Kidney (tissue), 14 donors: Measurements from ENCODE around the gene SH3RF3. TPM values are rescaled to one million over a fixed set of nuclear protein-coding genes. Genes with fewer than 3 reads are reported as not detected.

Experiments
- DNase-seq, 5 donors: peaks; one replicate each; pipeline ENCODE4 v3.0.0-alpha.2; 2013 to 2020
- FAIRE-seq: peaks from 2 replicates; lab custom pipeline; 2012; peaks lifted over from hg19 to GRCh38; lab: Jason Lieb, UNC
- H3K27ac ChIP-seq, 2 donors: one replicate each; pipeline ENCODE4 v1.7.0; 2013; ENCODE audit warnings: low read depth in 2 of 2, low read length in 2 of 2, inconsistent platforms in 1 of 2
- H3K27me3 ChIP-seq: one replicate; pipeline ENCODE4 v1.7.1; 2013; ENCODE audit warnings: low read length, inconsistent platforms; ENCODE audit not compliant: control insufficient read depth, insufficient read depth
- H3K36me3 ChIP-seq, 3 donors: one replicate each; pipeline versions ENCODE4 v1.7.0 to v1.7.1; 2013; ENCODE audit warnings: low read length in 3 of 3, control low read depth in 1 of 3, inconsistent platforms in 1 of 3; ENCODE audit not compliant: insufficient read depth in 3 of 3, control insufficient read depth in 2 of 3
- H3K4me1 ChIP-seq, 3 donors: one replicate each; pipeline versions ENCODE4 v1.7.0 to v1.7.1; 2013; ENCODE audit warnings: low read length in 3 of 3, inconsistent platforms in 1 of 3, low read depth in 1 of 3; ENCODE audit not compliant: control insufficient read depth in 2 of 3, insufficient read depth in 2 of 3
- H3K4me3 ChIP-seq, 3 donors: one replicate each; pipeline versions ENCODE4 v1.7.0 to v1.8.1; 2013; ENCODE audit warnings: low read length in 3 of 3, control low read depth in 1 of 3, inconsistent platforms in 1 of 3
- H3K9ac ChIP-seq, 3 donors: one replicate each; pipeline versions ENCODE4 v1.7.0 to v1.7.1; 2013; ENCODE audit warnings: low read length in 3 of 3, control low read depth in 1 of 3, inconsistent platforms in 1 of 3
- H3K9me3 ChIP-seq, 3 donors: one replicate each; pipeline versions ENCODE4 v1.7.0 to v1.7.1; 2013; ENCODE audit warnings: low read length in 3 of 3, control low read depth in 1 of 3, inconsistent platforms in 1 of 3; ENCODE audit not compliant: control insufficient read depth in 2 of 3, insufficient read depth in 1 of 3
- intact Hi-C: fragments of 100-400 bp; cut with DNase I; formaldehyde crosslinking; loops from one replicate; pipeline ENCODE4 v1.11.1; 2022
- polyA plus RNA-seq: library from polyadenylated mRNA; stranded (reverse); fragments of 350-450 nt; fragmentation: Illumina TruSeq; extraction: RNeasy Lipid Tissue Mini Kit (QIAGEN cat#74804); gene quantifications from one replicate; pipeline ENCODE4 v1.2.3, GENCODE V29; 2014; ENCODE audit warnings: low read depth, low replicate concordance; ENCODE audit not compliant: insufficient read depth
- total RNA-seq: library from RNA; stranded (reverse); fragmentation: NEBNext Ultra II Directional; extraction: Animal tissue kit (Norgen Biotek cat#: 25700); gene quantifications from one replicate; pipeline ENCODE4 v1.2.1, GENCODE V29; 2021
- TF ChIP-seq, protein P1 (sequence below): IDR thresholded peaks from 3 replicates; pipeline ENCODE4 v1.5.1; 2012; ENCODE audit warnings: mild to moderate bottlenecking, moderate library complexity, borderline replicate concordance; ENCODE audit not compliant: insufficient read depth; ENCODE audit errors: extremely low read depth
- donor health status: control.
- donor health status: control.
- donor health status: control.
- donor health status: control.
- donor health status: control.
- donor health status: DM: yes; HTN: yes; CAD: no.
- donor health status: Normal renal cell carcinoma (clear cell type).

The SH3RF3 gene
- total and polyA plus RNA-seq, 2 donors from 2014 or later = 1.7 to 10.7 TPM

DNA sequence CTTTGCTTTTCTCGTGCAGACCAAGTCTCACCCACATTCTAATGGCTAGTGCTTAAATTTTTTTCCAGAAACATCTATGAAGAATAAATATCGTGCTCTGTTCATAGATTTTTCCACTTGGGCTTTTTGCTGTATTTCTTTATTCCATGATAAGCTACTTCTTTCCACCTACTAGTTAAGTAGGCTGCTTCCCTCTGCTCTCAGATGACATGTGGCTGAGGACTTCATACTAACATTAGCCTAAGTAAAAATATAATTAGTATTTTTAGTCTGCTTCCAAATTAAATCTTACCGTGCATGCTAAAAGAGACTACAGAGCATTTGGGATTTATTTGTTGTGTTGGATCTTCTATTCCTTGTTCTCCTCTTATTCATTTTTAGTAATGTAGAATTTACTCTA is 102.4 kb downstream of the SH3RF3 start:
- intact Hi-C loops = no loop called here
- no peaks in the 10 kb centered on the region for H3K36me3 ChIP-seq
- no peak overlapping the region for H3K9ac ChIP-seq
- H3K4me1 ChIP-seq = no peaks in the 10 kb centered on the region
- FAIRE-seq = no peak
- H3K27ac ChIP-seq = no peak overlapping the region
- TF ChIP-seq, protein P1, sequence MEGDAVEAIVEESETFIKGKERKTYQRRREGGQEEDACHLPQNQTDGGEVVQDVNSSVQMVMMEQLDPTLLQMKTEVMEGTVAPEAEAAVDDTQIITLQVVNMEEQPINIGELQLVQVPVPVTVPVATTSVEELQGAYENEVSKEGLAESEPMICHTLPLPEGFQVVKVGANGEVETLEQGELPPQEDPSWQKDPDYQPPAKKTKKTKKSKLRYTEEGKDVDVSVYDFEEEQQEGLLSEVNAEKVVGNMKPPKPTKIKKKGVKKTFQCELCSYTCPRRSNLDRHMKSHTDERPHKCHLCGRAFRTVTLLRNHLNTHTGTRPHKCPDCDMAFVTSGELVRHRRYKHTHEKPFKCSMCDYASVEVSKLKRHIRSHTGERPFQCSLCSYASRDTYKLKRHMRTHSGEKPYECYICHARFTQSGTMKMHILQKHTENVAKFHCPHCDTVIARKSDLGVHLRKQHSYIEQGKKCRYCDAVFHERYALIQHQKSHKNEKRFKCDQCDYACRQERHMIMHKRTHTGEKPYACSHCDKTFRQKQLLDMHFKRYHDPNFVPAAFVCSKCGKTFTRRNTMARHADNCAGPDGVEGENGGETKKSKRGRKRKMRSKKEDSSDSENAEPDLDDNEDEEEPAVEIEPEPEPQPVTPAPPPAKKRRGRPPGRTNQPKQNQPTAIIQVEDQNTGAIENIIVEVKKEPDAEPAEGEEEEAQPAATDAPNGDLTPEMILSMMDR = no peak
- no peak for DNase-seq
- no peaks in the 10 kb centered on the region for H3K27me3 ChIP-seq
- H3K4me3 ChIP-seq = no peak overlapping the region
- H3K9me3 ChIP-seq = no peaks in the 10 kb centered on the region

DNA sequence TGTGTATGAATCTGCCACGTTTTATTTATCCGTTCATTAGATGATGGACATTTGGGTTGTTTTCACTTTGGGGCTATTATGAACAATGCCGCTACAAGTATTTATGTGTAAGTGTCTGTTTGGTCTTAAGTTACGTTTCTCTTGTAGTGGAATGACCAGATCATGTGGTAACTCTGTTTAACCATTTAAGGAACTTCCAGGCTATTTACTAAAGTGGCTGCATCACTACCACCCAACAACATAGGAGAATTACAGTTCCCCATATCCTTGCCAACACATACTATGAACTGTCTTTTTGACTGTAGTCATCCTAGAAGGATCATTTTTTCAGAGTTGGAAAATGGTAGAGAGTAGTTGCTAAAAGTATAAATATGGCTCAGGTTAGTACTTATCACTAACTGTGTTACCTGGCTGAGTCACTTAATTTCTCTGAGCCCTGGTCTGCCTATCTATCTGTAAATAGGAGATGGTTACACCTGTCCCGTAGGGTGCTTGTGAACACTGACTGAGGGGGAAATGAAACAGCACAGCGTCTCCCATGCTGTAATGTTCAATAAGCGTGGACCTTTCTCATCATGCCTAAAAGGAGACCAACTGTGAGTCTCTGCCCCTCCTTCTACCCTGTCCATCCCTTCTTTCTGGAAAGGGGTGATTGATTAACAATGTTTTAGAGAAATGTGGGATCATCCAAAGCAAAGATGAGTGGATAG is 103.1 kb downstream of the SH3RF3 start:
- intact Hi-C loops = no loop called here
- H3K27me3 ChIP-seq = no peaks in the 10 kb centered on the region
- TF ChIP-seq, protein P1 = no peak
- H3K36me3 ChIP-seq = no peaks in the 10 kb centered on the region
- H3K4me3 ChIP-seq = no peak overlapping the region
- DNase-seq (no peak), FAIRE-seq (no peak)
- H3K27ac ChIP-seq = no peak overlapping the region
- H3K9ac ChIP-seq = no peak overlapping the region
- no peaks in the 10 kb centered on the region for H3K9me3 ChIP-seq
- no peaks in the 10 kb centered on the region for H3K4me1 ChIP-seq

DNA sequence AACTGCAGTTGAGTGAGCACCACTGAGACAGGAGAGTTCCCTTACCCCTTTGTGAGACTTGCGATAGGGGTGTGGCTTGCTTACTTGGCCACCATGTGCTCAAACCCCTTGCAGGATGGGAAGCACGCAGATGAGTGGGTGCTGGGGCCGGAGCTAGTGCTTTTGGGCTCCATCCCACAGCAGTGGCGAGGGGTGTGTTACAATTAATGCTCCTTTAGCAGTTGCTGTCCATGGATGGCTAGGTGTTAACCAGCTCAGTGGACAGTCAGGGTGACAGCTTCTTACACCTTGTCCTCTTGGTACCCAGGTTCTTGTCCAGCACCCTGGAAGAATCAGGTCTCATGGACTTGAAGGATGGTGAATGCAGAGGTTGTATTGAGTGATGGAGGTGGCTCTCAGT is 103.9 kb downstream of the SH3RF3 start:
- Histone ChIP-seq H3K27ac (no peak overlapping the region), H3K36me3 (no peaks in the 10 kb centered on the region), H3K9me3 (no peaks in the 10 kb centered on the region), H3K9ac (no peak overlapping the region), H3K27me3 (no peaks in the 10 kb centered on the region), H3K4me1 (no peaks in the 10 kb centered on the region), H3K4me3 (no peak overlapping the region)
- no peak for DNase-seq
- no peak for FAIRE-seq
- TF ChIP-seq, protein P1 = no peak
- intact Hi-C loops = no loop called here

GRCh38 chr2:109233643-109234042 is 104.6 kb downstream of the SH3RF3 start:
- no peak overlapping the region for H3K9ac ChIP-seq
- H3K4me1 ChIP-seq = peaks cover 0 to 3% (median 0%) of the 10 kb centered on the region in 3 donors
- FAIRE-seq (no peak), DNase-seq (no peak)
- no peak overlapping the region for H3K27ac ChIP-seq
- no peaks in the 10 kb centered on the region for H3K9me3 ChIP-seq
- no peaks in the 10 kb centered on the region for H3K27me3 ChIP-seq
- H3K36me3 ChIP-seq = no peaks in the 10 kb centered on the region
- intact Hi-C loops = no loop called here
- TF ChIP-seq, protein P1 = no peak
- H3K4me3 ChIP-seq = no peak overlapping the region
